ENCODE data around the gene CCDC97.

CCDC97 gene

GRCh38 chr19:41323430-41324125, 13.6 kb downstream of the CCDC97 start:
- in situ Hi-C loops (cut with MboI; ENCODE audit: low sequenced_read_pairs, unreplicated experiment): no loop called here
- DNase-seq (ENCODE audit: low spot score): no peak
- TF ChIP-seq CTCF (IDR thresholded peaks at IDR 0.05; ENCODE audit: borderline replicate concordance, control extremely low read depth, extremely low read depth, insufficient read depth, missing control alignments): no peak

GRCh38 chr19:41324231-41324702, 14.3 kb downstream of the CCDC97 start:
- in situ Hi-C loops (cut with MboI; ENCODE audit: low sequenced_read_pairs, unreplicated experiment): no loop called here
- TF ChIP-seq CTCF (IDR thresholded peaks at IDR 0.05; ENCODE audit: borderline replicate concordance, control extremely low read depth, extremely low read depth, insufficient read depth, missing control alignments): no peak
- DNase-seq (ENCODE audit: low spot score): no peak

- TF ChIP-seq CTCF (IDR thresholded peaks at IDR 0.05; ENCODE audit: borderline replicate concordance, control extremely low read depth, extremely low read depth, insufficient read depth, missing control alignments): no peak
- DNase-seq (ENCODE audit: low spot score): no peak
- in situ Hi-C loops (cut with MboI; ENCODE audit: low sequenced_read_pairs, unreplicated experiment): no loop called here
Observed at GRCh38 chr19:41324921-41325639, 15.1 kb downstream of the CCDC97 start.

GRCh38 chr19:41325640-41325946, 15.6 kb downstream of the CCDC97 start:
- no peak for TF ChIP-seq CTCF (IDR thresholded peaks at IDR 0.05; ENCODE audit: borderline replicate concordance, control extremely low read depth, extremely low read depth, insufficient read depth, missing control alignments)
- no peak for DNase-seq (ENCODE audit: low spot score)
- in situ Hi-C loops (cut with MboI; ENCODE audit: low sequenced_read_pairs, unreplicated experiment): no loop called here

GRCh38 chr19:41325947-41326706, 16.2 kb downstream of the CCDC97 start:
- in situ Hi-C loops (cut with MboI; ENCODE audit: low sequenced_read_pairs, unreplicated experiment): no loop called here
- TF ChIP-seq CTCF (IDR thresholded peaks at IDR 0.05; ENCODE audit: borderline replicate concordance, control extremely low read depth, extremely low read depth, insufficient read depth, missing control alignments): no peak
- DNase-seq (ENCODE audit: low spot score): peak; percentile 79

- no peak for DNase-seq (ENCODE audit: low spot score)
- in situ Hi-C loops (cut with MboI; ENCODE audit: low sequenced_read_pairs, unreplicated experiment): no loop called here
- no peak for TF ChIP-seq CTCF (IDR thresholded peaks at IDR 0.05; ENCODE audit: borderline replicate concordance, control extremely low read depth, extremely low read depth, insufficient read depth, missing control alignments)
Observed at GRCh38 chr19:41327076-41327575, 17.2 kb downstream of the CCDC97 start.
